Coronary artery (tissue), 2 donors: ENCODE measurements around the gene SAFB.

ENCODE experiments used
- DNase-seq: peaks from one replicate; pipeline ENCODE4 v3.0.0-alpha.2; 2017; ENCODE audit warnings: low spot score
- H3K27ac ChIP-seq, 2 donors: fragments of 200-600 bp; sonication (generic); one replicate each; pipeline ENCODE4 v1.5.1; 2016 to 2019
- H3K4me3 ChIP-seq: fragments of 200-600 bp; sonication (generic); 2 replicates; pipeline ENCODE4 v1.5.1; 2016; ENCODE audit warnings: mild to moderate bottlenecking, moderate library complexity
- TF ChIP-seq, protein P1 (sequence below): fragments of 200-600 bp; sonication (generic); IDR thresholded peaks from one replicate; pipeline ENCODE4 v1.5.1; 2019; ENCODE audit warnings: antibody characterized with exemption

SAFB gene

DNA sequence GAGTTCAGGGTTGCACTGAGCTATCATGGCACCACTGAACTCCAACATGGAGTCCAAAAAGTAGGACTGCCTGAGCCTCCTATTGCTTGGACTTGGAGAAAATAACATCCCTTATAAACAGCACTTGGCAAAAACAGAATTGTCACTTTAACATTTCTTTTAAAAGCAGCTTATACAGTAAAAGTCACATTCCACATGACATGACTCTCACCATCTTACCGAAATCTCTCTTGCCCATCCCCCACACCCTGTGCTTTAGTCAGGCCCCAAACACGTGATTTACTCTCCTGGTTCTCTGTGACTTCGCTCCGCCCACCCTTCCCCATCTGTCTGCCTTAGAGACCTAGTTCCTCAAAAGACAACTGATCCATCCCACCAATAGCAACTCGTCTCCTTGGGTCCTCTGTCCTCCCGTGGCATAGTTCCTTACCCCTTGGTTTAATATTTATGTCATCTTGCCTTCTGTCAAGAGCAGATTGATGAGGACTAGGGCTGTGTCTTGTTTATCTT lies 4.6 kb downstream of the SAFB start:
- Histone ChIP-seq H3K27ac (peak overlapping the region in 1 of 2 donors; percentile 3), H3K4me3 (no peak overlapping the region)
- DNase-seq, result no peak
- TF ChIP-seq, protein P1, sequence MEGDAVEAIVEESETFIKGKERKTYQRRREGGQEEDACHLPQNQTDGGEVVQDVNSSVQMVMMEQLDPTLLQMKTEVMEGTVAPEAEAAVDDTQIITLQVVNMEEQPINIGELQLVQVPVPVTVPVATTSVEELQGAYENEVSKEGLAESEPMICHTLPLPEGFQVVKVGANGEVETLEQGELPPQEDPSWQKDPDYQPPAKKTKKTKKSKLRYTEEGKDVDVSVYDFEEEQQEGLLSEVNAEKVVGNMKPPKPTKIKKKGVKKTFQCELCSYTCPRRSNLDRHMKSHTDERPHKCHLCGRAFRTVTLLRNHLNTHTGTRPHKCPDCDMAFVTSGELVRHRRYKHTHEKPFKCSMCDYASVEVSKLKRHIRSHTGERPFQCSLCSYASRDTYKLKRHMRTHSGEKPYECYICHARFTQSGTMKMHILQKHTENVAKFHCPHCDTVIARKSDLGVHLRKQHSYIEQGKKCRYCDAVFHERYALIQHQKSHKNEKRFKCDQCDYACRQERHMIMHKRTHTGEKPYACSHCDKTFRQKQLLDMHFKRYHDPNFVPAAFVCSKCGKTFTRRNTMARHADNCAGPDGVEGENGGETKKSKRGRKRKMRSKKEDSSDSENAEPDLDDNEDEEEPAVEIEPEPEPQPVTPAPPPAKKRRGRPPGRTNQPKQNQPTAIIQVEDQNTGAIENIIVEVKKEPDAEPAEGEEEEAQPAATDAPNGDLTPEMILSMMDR, result no peak

DNA sequence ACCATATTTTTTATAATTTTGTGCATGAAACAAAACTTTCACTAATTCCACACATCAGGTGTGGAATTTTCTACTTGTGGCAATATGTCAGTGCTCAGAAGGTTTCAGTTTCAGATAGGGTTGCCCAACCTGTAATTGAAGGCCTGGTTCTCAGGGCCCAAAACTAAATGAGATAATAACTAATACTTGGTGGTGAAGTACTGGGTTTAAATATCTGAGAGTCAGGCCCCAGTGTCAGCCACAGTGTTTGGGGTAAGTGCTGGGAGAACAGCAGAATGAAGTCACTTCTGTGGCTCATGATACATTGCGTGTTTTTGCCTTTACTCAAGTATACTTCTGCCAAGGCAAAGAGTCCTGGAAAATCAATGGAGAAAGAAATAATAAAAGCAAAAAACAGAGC lies 5.6 kb downstream of the SAFB start:
- no peak for DNase-seq
- TF ChIP-seq, protein P1, result no peak
- Histone ChIP-seq H3K27ac (no peak overlapping the region), H3K4me3 (no peak overlapping the region)

DNA sequence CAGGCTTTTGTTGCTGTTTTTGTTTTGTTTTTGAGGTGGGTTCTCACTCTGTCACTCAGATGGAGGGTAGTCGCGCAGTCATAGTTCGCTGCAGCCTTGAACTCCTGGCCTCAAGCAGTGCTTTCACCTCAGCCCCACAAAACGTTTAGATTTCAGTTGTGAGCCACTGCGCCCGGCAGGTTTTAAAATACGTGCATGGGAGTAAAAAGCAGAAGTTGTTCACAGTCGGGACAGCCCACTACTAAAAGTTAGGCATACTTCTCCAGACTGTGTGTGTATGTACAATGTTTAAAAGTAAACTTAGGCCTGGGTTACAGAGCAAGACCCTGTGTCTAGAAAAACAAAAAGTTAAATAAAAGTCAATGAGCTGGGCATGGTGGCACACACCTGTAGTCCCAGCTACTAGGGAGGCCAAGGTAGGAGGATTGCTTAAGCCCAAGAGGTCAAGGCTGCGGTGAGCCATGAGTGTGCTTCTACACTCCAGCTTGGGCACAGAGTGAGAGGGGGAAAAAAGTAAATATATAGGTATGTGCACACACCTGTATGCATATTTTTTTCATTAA lies 6.1 kb downstream of the SAFB start:
- DNase-seq, result no peak

DNA sequence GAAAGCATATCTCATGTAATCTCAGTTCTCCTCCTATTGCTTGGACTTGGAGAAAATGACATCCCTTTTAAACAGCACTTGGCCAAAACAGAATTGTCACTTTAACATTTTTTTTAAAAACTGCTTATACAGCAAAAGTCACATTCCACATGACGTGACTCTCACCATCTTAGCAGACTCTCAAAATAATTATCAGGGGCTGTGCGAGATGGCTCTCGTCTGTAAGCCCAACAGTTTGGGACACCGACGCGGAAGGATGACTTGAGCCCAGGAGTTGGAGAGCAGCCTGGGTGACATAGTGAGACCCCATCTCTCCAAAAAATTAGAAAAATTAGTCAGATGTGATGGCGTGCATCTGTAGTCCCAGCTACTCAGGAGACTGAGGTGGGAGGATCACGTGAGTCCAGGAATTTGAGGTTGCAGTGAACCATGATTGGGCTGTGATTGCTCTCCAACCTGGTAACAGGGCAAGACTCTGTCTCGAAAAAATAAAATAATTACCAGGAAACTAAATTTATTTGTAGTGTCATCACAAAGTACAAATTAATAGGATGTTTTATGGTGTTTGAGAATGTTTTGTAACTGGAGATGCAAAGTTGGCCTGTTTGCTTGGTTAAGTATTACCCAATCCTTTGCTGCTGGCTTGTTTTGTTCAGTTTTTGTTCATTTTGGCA lies 8.8 kb downstream of the SAFB start:
- no peak for DNase-seq
- Histone ChIP-seq H3K27ac (peak overlapping the region; percentile 26 to 70), H3K4me3 (peak overlapping the region; percentile 14)
- TF ChIP-seq, protein P1, result no peak

More for the DNA sequence above, 6.1 kb downstream of the SAFB start:
- Histone ChIP-seq H3K4me3 (no peak overlapping the region), H3K27ac (no peak overlapping the region)
- TF ChIP-seq, protein P1, result no peak

DNA sequence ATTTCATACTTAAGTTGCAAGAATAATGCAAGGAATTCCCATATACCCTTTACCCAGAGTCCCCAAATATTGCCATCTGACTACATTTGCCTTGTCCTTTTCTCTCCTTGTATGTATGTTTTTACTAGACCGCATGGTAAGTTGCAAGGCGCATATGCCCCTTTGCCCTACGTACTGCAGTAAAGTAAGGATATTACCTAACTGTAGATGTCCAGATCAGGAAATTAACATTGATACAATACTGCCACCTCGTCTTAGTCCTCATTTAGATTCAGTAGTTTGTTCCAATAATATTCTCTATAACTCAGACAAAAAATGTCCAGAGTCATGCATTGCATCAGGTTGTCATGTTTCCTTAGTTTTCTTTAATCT lies 9.3 kb downstream of the SAFB start:
- no peak for DNase-seq
- Histone ChIP-seq H3K27ac (peak overlapping the region; percentile 26 to 70), H3K4me3 (peak overlapping the region; percentile 14)
- TF ChIP-seq, protein P1, result no peak

DNA sequence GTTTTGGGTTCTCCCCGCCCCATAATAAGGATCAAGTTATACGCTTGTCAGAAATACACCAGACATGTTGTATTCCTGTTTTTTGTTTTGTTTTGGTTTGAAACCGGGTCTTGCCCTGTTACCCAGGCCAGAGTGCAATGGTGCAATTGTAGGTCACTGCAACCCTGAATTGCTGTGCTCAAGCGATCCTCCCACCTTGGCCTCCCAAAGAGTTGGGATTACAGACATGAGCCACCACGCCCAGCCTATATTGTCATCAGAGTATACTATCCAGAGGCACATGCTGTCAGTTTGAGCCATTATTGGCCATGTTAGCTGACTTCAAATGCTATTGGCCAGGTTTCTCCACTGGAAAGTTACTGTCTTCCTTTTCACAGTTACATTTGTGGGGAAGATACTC lies 9.8 kb downstream of the SAFB start:
- Histone ChIP-seq H3K4me3 (no peak overlapping the region), H3K27ac (peak overlapping the region in 1 of 2 donors; percentile 20)
- TF ChIP-seq, protein P1, result no peak
- no peak for DNase-seq

DNA sequence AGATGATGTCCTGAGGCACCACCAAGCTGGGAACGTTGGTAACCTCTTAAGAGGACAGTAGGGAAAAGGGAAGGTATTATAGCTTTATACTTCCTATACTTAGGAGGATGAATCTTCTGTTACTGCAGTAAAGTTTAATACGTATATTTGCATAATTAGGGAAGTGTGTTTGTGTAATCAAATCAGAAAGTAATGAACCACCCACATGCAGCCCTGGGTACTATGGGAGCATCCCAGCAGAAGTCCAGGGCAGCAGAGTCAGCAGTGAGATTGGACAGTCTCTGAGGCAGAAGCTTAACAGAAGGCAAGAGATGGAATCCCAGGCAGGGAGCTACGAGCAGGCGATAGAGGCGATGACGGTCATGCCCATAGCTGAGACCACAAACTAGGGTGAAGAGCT lies 12.5 kb downstream of the SAFB start:
- DNase-seq, result no peak
- TF ChIP-seq, protein P1, result no peak

More for the DNA sequence above, 12.5 kb downstream of the SAFB start:
- no peak overlapping the region for H3K4me3 ChIP-seq
- H3K27ac ChIP-seq, result no peak overlapping the region
